ENCODE measurements around the gene PGBD5. TPM values are rescaled to one million over a fixed set of nuclear protein-coding genes. Genes with fewer than 3 reads are reported as not detected.

Gene PGBD5
- polyA plus RNA-seq, 1 of the 3 experiments (the other 2 are of a cell fraction) = 0.15 TPM

- POLR2A ChIA-PET = interaction anchor here (1.0 kb wide), 1 partner anchor 57 kb away, joined by 3 read pairs; no protein-coding TSS in a partner anchor
- Histone ChIP-seq H3K27me3 (ENCODE audit: insufficient read depth) (peaks cover 25% of the 10 kb centered on the region), H3K9ac (no peak overlapping the region), H3K79me2 (ENCODE audit: insufficient read depth) (no peaks in the 10 kb centered on the region), H3K27ac (ENCODE audit: low read depth in 2 of 2, low read length in 1 of 2) (no peak overlapping the region), H3K4me1 (ENCODE audit: control insufficient read depth in 1 of 2, insufficient read depth in 2 of 2, low read depth in 1 of 2, low read length in 1 of 2) (peaks cover 0 to 26% of the 10 kb centered on the region in 2 experiments; a peak in 2 of 4 replicates), H3K9me2 (no peaks in the 10 kb centered on the region), H3F3A (replicated peaks; ENCODE audit: insufficient read depth) (no peaks in the 10 kb centered on the region), H3K36me3 (replicated peaks in 1 of 2; ENCODE audit: control insufficient read depth in 1 of 2, insufficient read depth in 2 of 2, low read length in 1 of 2) (no peaks in the 10 kb centered on the region), H2AFZ (ENCODE audit: low read depth) (no peak overlapping the region), H3K4me2 (no peak overlapping the region), H3K4me3 (ENCODE audit: low read depth in 2 of 2, low read length in 1 of 2) (no peak overlapping the region), H3K9me3 (no peaks in the 10 kb centered on the region), H4K20me1 (ENCODE audit: insufficient read depth) (no peaks in the 10 kb centered on the region)
- 68% methylated on average over 3 of the region's 3 CpGs for WGBS (ENCODE audit: low lambda C conversion rate)
- DNase-seq = no peak
- CTCF ChIA-PET = interaction anchor here (0.7 to 1.3 kb wide), 4 partner anchors 14 to 214 kb away, joined by 3 to 4 read pairs (median 4); partner anchors contain the start of gene COG2
- TF ChIP-seq FOXM1 (IDR thresholded peaks at IDR 0.05; ENCODE audit: low read depth) (no peak), RXRA (IDR thresholded peaks at IDR 0.05; ENCODE audit: borderline replicate concordance, low read depth) (no peak), TAF1 (IDR thresholded peaks at IDR 0.05; ENCODE audit: borderline replicate concordance, low read depth, low read length) (no peak), TEAD4 (IDR thresholded peaks at IDR 0.05; ENCODE audit: borderline replicate concordance, insufficient read depth) (no peak), GATA2 (CRISPR knock-in tag; IDR thresholded peaks at IDR 0.05) (no peak), NRF1 (IDR thresholded peaks at IDR 0.05; ENCODE audit: low read depth, low read length) (no peak), TCF12 (IDR thresholded peaks at IDR 0.05) (no peak), IRF3 (IDR thresholded peaks at IDR 0.05; ENCODE audit: low read depth, low read length) (no peak), FOXJ3 (CRISPR knock-in tag; IDR thresholded peaks at IDR 0.05) (no peak), USF1 (IDR thresholded peaks at IDR 0.05; ENCODE audit: borderline replicate concordance, low read depth) (no peak), RCOR1 (IDR thresholded peaks at IDR 0.05; ENCODE audit: low read length) (no peak), CTCF (IDR thresholded peaks at IDR 0.05) (no peak), JUND (IDR thresholded peaks at IDR 0.05) (no peak), MAX (IDR thresholded peaks at IDR 0.05; ENCODE audit: low read depth) (no peak)
Measured at GRCh38 chr1:230427981-230428380, 1.8 kb upstream of the PGBD5 start.

Data from SK-N-SH (cell line).